Measurements from ENCODE around the gene ACOT13. TPM values are rescaled to one million over a fixed set of nuclear protein-coding genes. Genes with fewer than 3 reads are reported as not detected.
"Not testable (repeated sequence)": the region's sequence is repeated elsewhere in the genome, so short reads cannot be mapped to it uniquely, and the experiment has no call there.

ACOT13 gene
- total RNA-seq, 2 donors from 2014 or later, result 36.2 to 43.1 TPM

DNA sequence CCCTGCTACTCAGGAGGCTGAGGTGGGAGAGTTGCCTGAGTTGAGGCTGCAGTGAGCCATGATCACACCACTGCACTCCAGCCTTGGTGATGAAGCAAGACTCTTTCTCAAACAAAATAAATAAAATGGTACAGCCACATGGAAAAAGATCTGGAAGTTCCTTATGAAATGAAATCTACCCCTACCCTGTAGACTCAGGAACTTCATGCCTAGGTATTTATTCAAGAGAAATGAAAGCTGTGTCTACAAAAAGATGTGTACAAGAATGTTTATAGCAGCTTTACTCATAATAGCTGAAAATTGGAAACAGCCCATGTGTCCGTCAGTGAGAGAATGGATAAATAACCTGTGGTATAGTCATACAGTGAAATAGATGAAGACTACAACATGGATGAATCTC is 67.3 kb downstream of the ACOT13 start:
- 94 to 100% methylated on average over 1 of the region's 1 CpG for WGBS, 2 experiments (ENCODE audit: insufficient coverage in 1 of 2, insufficient read length in 1 of 2)
- H3K9me3 Mint-ChIP-seq, result peaks cover 35% of the 10 kb centered on the region

DNA sequence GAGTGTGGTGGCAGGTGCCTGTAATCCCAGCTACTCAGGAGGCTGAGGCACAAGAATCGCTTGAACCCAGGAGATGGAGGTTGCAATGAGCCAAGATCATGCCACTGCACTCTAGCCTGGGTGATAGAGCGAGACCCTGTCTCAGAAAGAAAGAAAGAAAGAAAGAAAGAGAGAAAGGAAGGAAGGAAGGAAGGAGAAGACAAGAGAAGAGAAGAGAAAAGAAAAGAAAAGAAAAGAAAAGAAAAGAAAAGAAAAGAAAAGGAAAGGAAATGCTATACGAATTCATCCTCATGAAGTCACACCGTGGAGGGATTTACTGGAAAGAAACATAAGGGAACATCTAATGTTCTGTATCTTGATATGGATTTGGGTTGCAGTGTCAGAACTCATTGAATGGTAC is 67.8 kb downstream of the ACOT13 start:
- 94 to 95% methylated on average over 4 of the region's 4 CpGs for WGBS, 2 experiments (ENCODE audit: insufficient coverage in 1 of 2, insufficient read length in 1 of 2)
- H3K27ac Mint-ChIP-seq, result not testable (repeated sequence)

More for the DNA sequence above, 67.3 kb downstream of the ACOT13 start:
- H3K4me1 ChIP-seq (ENCODE audit: control insufficient read depth, insufficient read depth, low read length), result no peaks in the 10 kb centered on the region
- peaks cover 9% of the 10 kb centered on the region for H3K36me3 Mint-ChIP-seq (ENCODE audit: low read depth)
- H3K4me1 Mint-ChIP-seq, result no peaks in the 10 kb centered on the region
- H3K9ac ChIP-seq (ENCODE audit: extremely low read depth, low read length, poor library complexity, severe bottlenecking), result no peak overlapping the region
- peaks cover 8% of the 10 kb centered on the region for H3K27me3 Mint-ChIP-seq (ENCODE audit: insufficient read depth)
- TF ChIP-seq, protein P1, sequence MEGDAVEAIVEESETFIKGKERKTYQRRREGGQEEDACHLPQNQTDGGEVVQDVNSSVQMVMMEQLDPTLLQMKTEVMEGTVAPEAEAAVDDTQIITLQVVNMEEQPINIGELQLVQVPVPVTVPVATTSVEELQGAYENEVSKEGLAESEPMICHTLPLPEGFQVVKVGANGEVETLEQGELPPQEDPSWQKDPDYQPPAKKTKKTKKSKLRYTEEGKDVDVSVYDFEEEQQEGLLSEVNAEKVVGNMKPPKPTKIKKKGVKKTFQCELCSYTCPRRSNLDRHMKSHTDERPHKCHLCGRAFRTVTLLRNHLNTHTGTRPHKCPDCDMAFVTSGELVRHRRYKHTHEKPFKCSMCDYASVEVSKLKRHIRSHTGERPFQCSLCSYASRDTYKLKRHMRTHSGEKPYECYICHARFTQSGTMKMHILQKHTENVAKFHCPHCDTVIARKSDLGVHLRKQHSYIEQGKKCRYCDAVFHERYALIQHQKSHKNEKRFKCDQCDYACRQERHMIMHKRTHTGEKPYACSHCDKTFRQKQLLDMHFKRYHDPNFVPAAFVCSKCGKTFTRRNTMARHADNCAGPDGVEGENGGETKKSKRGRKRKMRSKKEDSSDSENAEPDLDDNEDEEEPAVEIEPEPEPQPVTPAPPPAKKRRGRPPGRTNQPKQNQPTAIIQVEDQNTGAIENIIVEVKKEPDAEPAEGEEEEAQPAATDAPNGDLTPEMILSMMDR (conservative IDR thresholded peaks at IDR 0.05), result no peak
- no peaks in the 10 kb centered on the region for H3K36me3 ChIP-seq (ENCODE audit: control insufficient read depth, insufficient read depth, low read length)
- no peak overlapping the region for H3K27ac Mint-ChIP-seq
- no peak overlapping the region for H3K4me3 ChIP-seq (ENCODE audit: low read length)
- H3K9me3 ChIP-seq (ENCODE audit: control insufficient read depth, low read length), result peaks cover 28% of the 10 kb centered on the region
- H3K27me3 ChIP-seq (ENCODE audit: control insufficient read depth, insufficient read depth, low read length, poor library complexity, severe bottlenecking), result no peaks in the 10 kb centered on the region
- H3K27ac ChIP-seq (ENCODE audit: low read depth, low read length), result no peak overlapping the region
- DNase-seq, result no peak
- H3K4me3 Mint-ChIP-seq, result no peak overlapping the region

DNA sequence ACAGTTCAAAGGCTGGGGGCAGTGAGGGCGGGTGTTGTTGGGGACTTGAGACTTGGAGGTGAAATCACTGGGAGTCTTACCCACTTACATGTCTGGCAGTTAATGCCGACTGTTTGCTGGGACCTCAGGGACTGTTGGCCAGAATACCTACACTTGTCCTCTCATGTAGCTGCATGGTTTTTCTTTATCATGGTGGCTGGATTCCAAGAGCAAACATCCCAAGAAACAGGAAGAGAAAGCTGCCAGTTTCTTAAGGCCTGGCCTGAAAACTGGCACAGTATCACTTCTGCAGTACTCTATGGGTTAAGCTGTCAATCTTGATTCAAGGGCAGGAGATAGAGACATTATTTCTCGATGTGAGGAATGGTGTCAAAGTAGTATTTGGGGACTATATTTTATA is 71.9 kb downstream of the ACOT13 start:
- no peaks in the 10 kb centered on the region for H3K4me1 ChIP-seq (ENCODE audit: control insufficient read depth, insufficient read depth, low read length)
- 82 to 91% methylated on average over 3 of the region's 3 CpGs for WGBS, 2 experiments (ENCODE audit: insufficient coverage in 1 of 2, insufficient read length in 1 of 2)
- TF ChIP-seq, protein P1 (conservative IDR thresholded peaks at IDR 0.05), result no peak
- Mint-ChIP-seq H3K9me3 (no peaks in the 10 kb centered on the region), H3K36me3 (ENCODE audit: low read depth) (no peaks in the 10 kb centered on the region), H3K4me1 (no peaks in the 10 kb centered on the region), H3K27me3 (ENCODE audit: insufficient read depth) (peaks cover 4% of the 10 kb centered on the region), H3K27ac (no peak overlapping the region), H3K4me3 (no peak overlapping the region)
- H3K4me3 ChIP-seq (ENCODE audit: low read length), result no peak overlapping the region
- no peaks in the 10 kb centered on the region for H3K9me3 ChIP-seq (ENCODE audit: control insufficient read depth, low read length)
- no peak overlapping the region for H3K27ac ChIP-seq (ENCODE audit: low read depth, low read length)
- H3K9ac ChIP-seq (ENCODE audit: extremely low read depth, low read length, poor library complexity, severe bottlenecking), result no peak overlapping the region
- H3K36me3 ChIP-seq (ENCODE audit: control insufficient read depth, insufficient read depth, low read length), result no peaks in the 10 kb centered on the region
- H3K27me3 ChIP-seq (ENCODE audit: control insufficient read depth, insufficient read depth, low read length, poor library complexity, severe bottlenecking), result no peaks in the 10 kb centered on the region
- no peak for DNase-seq

More for the DNA sequence above, 67.8 kb downstream of the ACOT13 start:
- H3K27ac ChIP-seq (ENCODE audit: low read depth, low read length); H3K4me3 ChIP-seq (ENCODE audit: low read length); H3K36me3 Mint-ChIP-seq (ENCODE audit: low read depth); H3K27me3 ChIP-seq (ENCODE audit: control insufficient read depth, insufficient read depth, low read length, poor library complexity, severe bottlenecking); H3K4me1 Mint-ChIP-seq; H3K36me3 ChIP-seq (ENCODE audit: control insufficient read depth, insufficient read depth, low read length); H3K4me1 ChIP-seq (ENCODE audit: control insufficient read depth, insufficient read depth, low read length); H3K4me3 Mint-ChIP-seq; DNase-seq; H3K9ac ChIP-seq (ENCODE audit: extremely low read depth, low read length, poor library complexity, severe bottlenecking); H3K27me3 Mint-ChIP-seq (ENCODE audit: insufficient read depth): not testable (repeated sequence)
- peaks cover 32% of the 10 kb centered on the region for H3K9me3 Mint-ChIP-seq
- H3K9me3 ChIP-seq (ENCODE audit: control insufficient read depth, low read length), result peaks cover 27% of the 10 kb centered on the region

DNA sequence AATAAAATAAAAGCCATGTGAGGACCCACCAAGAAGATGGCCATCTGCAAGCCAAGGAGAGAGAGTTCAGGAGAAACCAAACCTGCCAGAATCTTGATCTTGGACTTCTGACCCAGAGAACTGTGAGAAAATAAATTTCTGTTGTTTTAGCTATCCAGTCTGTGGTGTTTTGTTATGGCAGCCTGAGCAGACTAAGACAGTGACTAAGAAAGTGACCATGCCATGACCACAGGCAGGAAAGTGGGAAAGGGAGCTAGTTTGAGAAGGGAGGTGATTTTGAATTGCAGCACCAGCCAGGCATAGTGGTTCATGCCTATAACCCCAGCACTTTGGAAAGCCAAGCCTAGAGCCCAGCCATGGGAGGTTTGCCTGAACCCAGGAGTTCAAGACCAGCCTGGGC is 74.0 kb downstream of the ACOT13 start:
- H3K27ac Mint-ChIP-seq, result no peak overlapping the region

More for the DNA sequence above, 74.0 kb downstream of the ACOT13 start:
- Mint-ChIP-seq H3K36me3 (ENCODE audit: low read depth) (no peaks in the 10 kb centered on the region), H3K9me3 (no peaks in the 10 kb centered on the region), H3K27me3 (ENCODE audit: insufficient read depth) (no peaks in the 10 kb centered on the region), H3K4me1 (no peaks in the 10 kb centered on the region), H3K4me3 (no peak overlapping the region)
- no peaks in the 10 kb centered on the region for H3K27me3 ChIP-seq (ENCODE audit: control insufficient read depth, insufficient read depth, low read length, poor library complexity, severe bottlenecking)
- no peaks in the 10 kb centered on the region for H3K36me3 ChIP-seq (ENCODE audit: control insufficient read depth, insufficient read depth, low read length)
- no peak overlapping the region for H3K9ac ChIP-seq (ENCODE audit: extremely low read depth, low read length, poor library complexity, severe bottlenecking)
- TF ChIP-seq, protein P1 (conservative IDR thresholded peaks at IDR 0.05), result no peak
- H3K4me3 ChIP-seq (ENCODE audit: low read length), result no peak overlapping the region
- no peaks in the 10 kb centered on the region for H3K4me1 ChIP-seq (ENCODE audit: control insufficient read depth, insufficient read depth, low read length)
- no peaks in the 10 kb centered on the region for H3K9me3 ChIP-seq (ENCODE audit: control insufficient read depth, low read length)
- DNase-seq, result no peak
- H3K27ac ChIP-seq (ENCODE audit: low read depth, low read length), result no peak overlapping the region

Data from endodermal cell (in vitro differentiated cells).